ENCODE results near the gene PDK2.
"Not testable (repeated sequence)": the region's sequence is repeated elsewhere in the genome, so short reads cannot be mapped to it uniquely, and the experiment has no call there.

The PDK2 gene

GRCh38 chr17:50058296-50058953 lies 36.7 kb upstream of the PDK2 start:
- no peak for DNase-seq (ENCODE audit: low read depth)

GRCh38 chr17:50059256-50059655 lies 35.9 kb upstream of the PDK2 start:
- no peak for DNase-seq (ENCODE audit: low read depth)

- peak; percentile 68 for DNase-seq (ENCODE audit: low read depth)
Observed at GRCh38 chr17:50059759-50060273, 35.3 kb upstream of the PDK2 start.

GRCh38 chr17:50060951-50061712 lies 34.0 kb upstream of the PDK2 start:
- DNase-seq (ENCODE audit: low read depth): peak; percentile 56

GRCh38 chr17:50061713-50062045 lies 33.5 kb upstream of the PDK2 start:
- DNase-seq (ENCODE audit: low read depth): not testable (repeated sequence)

- DNase-seq (ENCODE audit: low read depth): peak; percentile 91
Observed at GRCh38 chr17:50062293-50063243, 32.6 kb upstream of the PDK2 start.

GRCh38 chr17:50063561-50064252 lies 31.4 kb upstream of the PDK2 start:
- DNase-seq (ENCODE audit: low read depth): peak; percentile 54

- DNase-seq (ENCODE audit: low read depth): peak; percentile 98
Observed at GRCh38 chr17:50064253-50065001, 30.7 kb upstream of the PDK2 start.

GRCh38 chr17:50065056-50065455 lies 30.1 kb upstream of the PDK2 start:
- peak; percentile 86 for DNase-seq (ENCODE audit: low read depth)

- no peak for DNase-seq (ENCODE audit: low read depth)
Observed at GRCh38 chr17:50066995-50067394, 28.2 kb upstream of the PDK2 start.

- DNase-seq (ENCODE audit: low read depth): no peak
Observed at GRCh38 chr17:50067996-50068395, 27.2 kb upstream of the PDK2 start.

GRCh38 chr17:50070908-50071680 lies 24.1 kb upstream of the PDK2 start:
- DNase-seq (ENCODE audit: low read depth): no peak

GRCh38 chr17:50071692-50072091 lies 23.5 kb upstream of the PDK2 start:
- DNase-seq (ENCODE audit: low read depth): no peak

- no peak for DNase-seq (ENCODE audit: low read depth)
Observed at GRCh38 chr17:50072130-50072529, 23.0 kb upstream of the PDK2 start.

- peak; percentile 67 for DNase-seq (ENCODE audit: low read depth)
Observed at GRCh38 chr17:50072925-50073324, 22.2 kb upstream of the PDK2 start.

GRCh38 chr17:50074227-50074626 lies 20.9 kb upstream of the PDK2 start:
- DNase-seq (ENCODE audit: low read depth): no peak

GRCh38 chr17:50075446-50076032 lies 19.6 kb upstream of the PDK2 start:
- DNase-seq (ENCODE audit: low read depth): no peak

GRCh38 chr17:50076221-50076590 lies 18.9 kb upstream of the PDK2 start:
- no peak for DNase-seq (ENCODE audit: low read depth)

GRCh38 chr17:50076591-50077235 lies 18.4 kb upstream of the PDK2 start:
- DNase-seq (ENCODE audit: low read depth): no peak
